ENCODE measurements around the gene ZMYND8.

Gene ZMYND8

GRCh38 chr20:47297746-47298145 lies 58.8 kb downstream of the ZMYND8 start:
- no peak for TF ChIP-seq CTCF (IDR thresholded peaks at IDR 0.05; ENCODE audit: extremely low read depth, missing control alignments)
- no peak for DNase-seq (ENCODE audit: low spot score)

GRCh38 chr20:47296950-47297349 lies 59.5 kb downstream of the ZMYND8 start:
- no peak for DNase-seq (ENCODE audit: low spot score)
- no peak for TF ChIP-seq CTCF (IDR thresholded peaks at IDR 0.05; ENCODE audit: extremely low read depth, missing control alignments)

- no peak for TF ChIP-seq CTCF (IDR thresholded peaks at IDR 0.05; ENCODE audit: extremely low read depth, missing control alignments)
- DNase-seq (ENCODE audit: low spot score) = no peak
Measured at GRCh38 chr20:47295921-47296426, 60.5 kb downstream of the ZMYND8 start.

GRCh38 chr20:47295129-47295813 lies 61.2 kb downstream of the ZMYND8 start:
- no peak for TF ChIP-seq CTCF (IDR thresholded peaks at IDR 0.05; ENCODE audit: extremely low read depth, missing control alignments)
- DNase-seq (ENCODE audit: low spot score) = no peak

- no peak for TF ChIP-seq CTCF (IDR thresholded peaks at IDR 0.05; ENCODE audit: extremely low read depth, missing control alignments)
Measured at GRCh38 chr20:47293631-47294030, 62.9 kb downstream of the ZMYND8 start.

GRCh38 chr20:47292581-47292980 lies 63.9 kb downstream of the ZMYND8 start:
- DNase-seq (ENCODE audit: low spot score) = no peak
- TF ChIP-seq CTCF (IDR thresholded peaks at IDR 0.05; ENCODE audit: extremely low read depth, missing control alignments) = no peak

More at GRCh38 chr20:47293631-47294030, 62.9 kb downstream of the ZMYND8 start:
- no peak for DNase-seq (ENCODE audit: low spot score)

- DNase-seq (ENCODE audit: low spot score) = no peak
- TF ChIP-seq CTCF (IDR thresholded peaks at IDR 0.05; ENCODE audit: extremely low read depth, missing control alignments) = no peak
Measured at GRCh38 chr20:47290666-47291430, 65.7 kb downstream of the ZMYND8 start.

All from GM20000 (cell line).